ENCODE data around the gene LAX1. TPM values are rescaled to one million over a fixed set of nuclear protein-coding genes. Genes with fewer than 3 reads are reported as not detected.

Gene LAX1
- total RNA-seq (10 to 100 TPM; 39.5 to 41.2 TPM), polyA plus RNA-seq (10 to 100 TPM in 1 of 2 donors, 1 to 10 TPM in 1; 5.5 to 36.7 TPM)

DNA sequence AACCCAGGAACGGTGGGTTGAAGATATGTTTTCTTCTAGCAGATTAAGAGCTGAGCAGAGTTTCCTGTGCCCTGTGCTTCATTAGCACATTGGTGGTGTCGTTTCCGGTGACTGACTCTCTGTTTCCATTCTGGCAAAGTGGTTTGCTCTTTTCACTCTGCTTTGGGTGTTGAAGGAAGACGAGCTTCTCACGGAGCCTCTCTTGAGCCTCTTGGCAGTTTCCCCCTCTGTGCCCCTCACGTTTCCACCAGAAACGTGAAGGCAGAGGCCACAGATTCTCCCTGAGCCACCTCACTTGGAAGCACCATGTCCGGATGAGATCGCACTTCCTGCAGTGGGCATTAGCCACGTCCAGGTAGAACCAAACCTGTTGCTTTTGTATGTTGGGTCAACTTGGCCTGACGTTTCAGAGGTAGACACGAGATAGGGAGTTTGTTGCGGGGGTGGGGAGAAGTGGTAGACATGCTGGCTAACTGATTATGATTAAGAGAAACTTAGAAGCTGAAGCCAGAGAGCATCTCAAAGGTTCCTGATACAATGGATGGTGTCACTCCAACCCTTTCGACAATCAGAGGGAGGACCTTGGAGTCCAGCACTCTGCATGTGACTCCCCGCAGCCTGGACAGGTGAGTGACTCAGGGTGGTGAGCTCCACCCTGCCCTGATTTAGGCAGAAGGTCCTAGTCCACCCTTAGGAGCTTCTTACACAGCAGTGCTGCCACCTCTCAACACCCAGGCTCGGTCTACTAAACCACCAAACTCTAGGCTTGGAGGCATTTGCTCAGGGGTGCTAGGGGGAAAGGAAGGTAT lies at the start of gene LAX1:
TSS of gene LAX1 (plus strand) at position 155 of the 809 bp plus-strand sequence. CDS start at position 538, 383 bp downstream.
- H3K27me3 ChIP-seq (ENCODE audit: insufficient read depth, low read length): no peaks in the 10 kb centered on the region
- DNase-seq: peak; percentile 80 to 94 (median 85)
- Mint-ChIP-seq H3K27me3 (no peaks in the 10 kb centered on the region), H3K4me3 (peak within 1 kb of the TSS; percentile 94 to 99 (median 98)), H3K36me3 (peaks cover 11 to 23% of the 10 kb centered on the region in 2 donors), H3K9me3 (no peaks in the 10 kb centered on the region), H3K27ac (peak within 1 kb of the TSS; percentile 97 to 99 (median 98)), H3K4me1 (peaks cover 31 to 68% (median 50%) of the 10 kb centered on the region in 4 donors)
- H3K4me1 ChIP-seq (ENCODE audit: insufficient read depth, low read length): peaks cover 55% of the 10 kb centered on the region
- H3K27ac ChIP-seq (ENCODE audit: low read depth, low read length): peak within 1 kb of the TSS; percentile 90
- ChIA-PET POLR2A (ENCODE audit: partially characterized antibody) (interaction anchor here (0.6 to 4.1 kb wide), 50 partner anchors 8 to 751 kb away, joined by 3 to 69 read pairs (median 5); partner anchors contain the start of genes ATP2B4, BTG2, ETNK2 and MDM4), CTCF (ENCODE audit: partially characterized antibody) (interaction anchor here (0.7 to 3.1 kb wide), 17 partner anchors 12 to 498 kb away, joined by 3 to 21 read pairs (median 4); partner anchors contain the start of gene ATP2B4)
- no peaks in the 10 kb centered on the region for H3K9me3 ChIP-seq (ENCODE audit: control insufficient read depth in 1 of 2, low read length in 2 of 2)
- peak within 1 kb of the TSS; percentile 87 for H3K4me3 ChIP-seq (ENCODE audit: low read length in 2 of 2)
- H3K36me3 ChIP-seq (ENCODE audit: insufficient read depth, low read length): peaks cover 5% of the 10 kb centered on the region
- intact Hi-C loops (cut with micrococcal nuclease): loop anchor here (1.0 to 10.0 kb wide), 8 partner anchors 11 to 438 kb away; partner anchors contain the start of genes ATP2B4, ZBED6 and ZC3H11A

DNA sequence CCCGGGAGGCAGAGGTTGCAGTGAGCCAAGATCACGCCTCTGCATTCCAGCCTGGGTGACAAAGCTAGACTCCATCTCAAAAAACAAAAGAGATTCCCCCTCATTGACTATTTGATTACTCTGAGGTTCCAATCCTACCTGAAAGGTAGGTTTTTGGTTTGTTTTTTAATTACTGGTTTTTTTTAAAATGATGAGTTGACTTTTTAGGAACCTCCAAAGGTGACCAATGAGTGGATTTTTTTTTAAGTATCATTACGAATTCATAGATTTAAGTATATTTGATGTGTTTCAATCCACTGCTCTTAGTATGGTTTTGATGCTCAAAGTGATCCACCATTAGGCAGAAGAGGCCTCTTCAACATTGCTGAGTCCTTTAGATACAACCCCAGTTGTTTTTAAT lies 47.9 kb upstream of the LAX1 start:
- no peaks in the 10 kb centered on the region for H3K9me3 ChIP-seq (ENCODE audit: control insufficient read depth in 1 of 2, low read length in 2 of 2)
- no peak overlapping the region for H3K27ac ChIP-seq (ENCODE audit: low read depth, low read length)
- Mint-ChIP-seq H3K27me3 (no peaks in the 10 kb centered on the region), H3K36me3 (peaks cover 37 to 74% of the 10 kb centered on the region in 2 donors), H3K4me3 (no peak overlapping the region), H3K27ac (no peak overlapping the region), H3K4me1 (no peaks in the 10 kb centered on the region), H3K9me3 (no peaks in the 10 kb centered on the region)
- H3K36me3 ChIP-seq (ENCODE audit: insufficient read depth, low read length): peaks cover 62% of the 10 kb centered on the region
- intact Hi-C loops (cut with micrococcal nuclease): loop anchor here (5.0 kb wide), 1 partner anchor 50 kb away; the partner anchor contains the start of gene LAX1
- DNase-seq: no peak
- ChIA-PET POLR2A (ENCODE audit: partially characterized antibody) (no interaction called here), CTCF (ENCODE audit: partially characterized antibody) (no interaction called here)
- H3K27me3 ChIP-seq (ENCODE audit: insufficient read depth, low read length): no peaks in the 10 kb centered on the region
- no peaks in the 10 kb centered on the region for H3K4me1 ChIP-seq (ENCODE audit: insufficient read depth, low read length)
- H3K4me3 ChIP-seq (ENCODE audit: low read length in 2 of 2): no peak overlapping the region

GRCh38 chr1:203720242-203720641 lies 44.7 kb upstream of the LAX1 start:
- DNase-seq: no peak
- Mint-ChIP-seq H3K27me3 (no peaks in the 10 kb centered on the region), H3K9me3 (no peaks in the 10 kb centered on the region), H3K4me1 (no peaks in the 10 kb centered on the region), H3K4me3 (no peak overlapping the region), H3K36me3 (peaks cover 44 to 66% of the 10 kb centered on the region in 2 donors), H3K27ac (peak overlapping the region in 1 of 7 donors; percentile 78)
- ChIA-PET CTCF (ENCODE audit: partially characterized antibody) (interaction anchor here (1.0 to 1.9 kb wide), 3 partner anchors 14 to 453 kb away, joined by 3 to 4 read pairs (median 3); no protein-coding TSS in a partner anchor), POLR2A (ENCODE audit: partially characterized antibody) (interaction anchor here (1.3 to 3.6 kb wide), 2 partner anchors 11 to 45 kb away, joined by 3 to 16 read pairs; partner anchors contain the start of gene LAX1)
- Histone ChIP-seq H3K9me3 (ENCODE audit: control insufficient read depth in 1 of 2, low read length in 2 of 2) (no peaks in the 10 kb centered on the region), H3K27me3 (ENCODE audit: insufficient read depth, low read length) (no peaks in the 10 kb centered on the region), H3K4me1 (ENCODE audit: insufficient read depth, low read length) (no peaks in the 10 kb centered on the region), H3K36me3 (ENCODE audit: insufficient read depth, low read length) (peaks cover 60% of the 10 kb centered on the region), H3K4me3 (ENCODE audit: low read length in 2 of 2) (no peak overlapping the region), H3K27ac (ENCODE audit: low read depth, low read length) (no peak overlapping the region)
- intact Hi-C loops (cut with micrococcal nuclease): no loop called here

GRCh38 chr1:203722909-203723308 lies 42.1 kb upstream of the LAX1 start:
- intact Hi-C loops (cut with micrococcal nuclease): no loop called here
- ChIA-PET POLR2A (ENCODE audit: partially characterized antibody) (interaction anchor here (1.0 to 3.6 kb wide), 2 partner anchors 41 to 42 kb away, joined by 3 to 16 read pairs; partner anchors contain the start of gene LAX1), CTCF (ENCODE audit: partially characterized antibody) (no interaction called here)
- no peak overlapping the region for H3K4me3 Mint-ChIP-seq
- no peak for DNase-seq
- peaks cover 71% of the 10 kb centered on the region for H3K36me3 ChIP-seq (ENCODE audit: insufficient read depth, low read length)
- H3K27ac ChIP-seq (ENCODE audit: low read depth, low read length): no peak overlapping the region
- no peaks in the 10 kb centered on the region for H3K27me3 Mint-ChIP-seq
- no peaks in the 10 kb centered on the region for H3K9me3 ChIP-seq (ENCODE audit: control insufficient read depth in 1 of 2, low read length in 2 of 2)
- H3K4me1 ChIP-seq (ENCODE audit: insufficient read depth, low read length): no peaks in the 10 kb centered on the region
- H3K4me3 ChIP-seq (ENCODE audit: low read length in 2 of 2): no peak overlapping the region
- peaks cover 61 to 71% of the 10 kb centered on the region in 2 donors for H3K36me3 Mint-ChIP-seq
- H3K4me1 Mint-ChIP-seq: no peaks in the 10 kb centered on the region
- H3K27me3 ChIP-seq (ENCODE audit: insufficient read depth, low read length): no peaks in the 10 kb centered on the region
- H3K9me3 Mint-ChIP-seq: no peaks in the 10 kb centered on the region
- H3K27ac Mint-ChIP-seq: peak overlapping the region in 2 of 7 donors; percentile 10 to 60

- Mint-ChIP-seq H3K36me3 (peaks cover 63 to 73% of the 10 kb centered on the region in 2 donors), H3K9me3 (no peaks in the 10 kb centered on the region), H3K4me3 (no peak overlapping the region), H3K4me1 (peaks cover 0 to 2% (median 0%) of the 10 kb centered on the region in 4 donors), H3K27me3 (no peaks in the 10 kb centered on the region), H3K27ac (peak overlapping the region in 4 of 7 donors; percentile 13 to 74 (median 54))
- ChIA-PET POLR2A (ENCODE audit: partially characterized antibody) (interaction anchor here (1.2 to 1.4 kb wide), 2 partner anchors 12 to 39 kb away, joined by 3 to 6 read pairs; partner anchors contain the start of gene LAX1), CTCF (ENCODE audit: partially characterized antibody) (interaction anchor here (0.8 kb wide), 1 partner anchor 140 kb away, joined by 3 read pairs; no protein-coding TSS in a partner anchor)
- H3K27ac ChIP-seq (ENCODE audit: low read depth, low read length): no peak overlapping the region
- H3K9me3 ChIP-seq (ENCODE audit: control insufficient read depth in 1 of 2, low read length in 2 of 2): no peaks in the 10 kb centered on the region
- H3K36me3 ChIP-seq (ENCODE audit: insufficient read depth, low read length): peaks cover 70% of the 10 kb centered on the region
- no peak overlapping the region for H3K4me3 ChIP-seq (ENCODE audit: low read length in 2 of 2)
- intact Hi-C loops (cut with micrococcal nuclease): no loop called here
- no peak for DNase-seq
- H3K27me3 ChIP-seq (ENCODE audit: insufficient read depth, low read length): no peaks in the 10 kb centered on the region
- H3K4me1 ChIP-seq (ENCODE audit: insufficient read depth, low read length): no peaks in the 10 kb centered on the region
These were observed 38.5 kb upstream of the LAX1 start for GRCh38 chr1:203726417-203726867.

DNA sequence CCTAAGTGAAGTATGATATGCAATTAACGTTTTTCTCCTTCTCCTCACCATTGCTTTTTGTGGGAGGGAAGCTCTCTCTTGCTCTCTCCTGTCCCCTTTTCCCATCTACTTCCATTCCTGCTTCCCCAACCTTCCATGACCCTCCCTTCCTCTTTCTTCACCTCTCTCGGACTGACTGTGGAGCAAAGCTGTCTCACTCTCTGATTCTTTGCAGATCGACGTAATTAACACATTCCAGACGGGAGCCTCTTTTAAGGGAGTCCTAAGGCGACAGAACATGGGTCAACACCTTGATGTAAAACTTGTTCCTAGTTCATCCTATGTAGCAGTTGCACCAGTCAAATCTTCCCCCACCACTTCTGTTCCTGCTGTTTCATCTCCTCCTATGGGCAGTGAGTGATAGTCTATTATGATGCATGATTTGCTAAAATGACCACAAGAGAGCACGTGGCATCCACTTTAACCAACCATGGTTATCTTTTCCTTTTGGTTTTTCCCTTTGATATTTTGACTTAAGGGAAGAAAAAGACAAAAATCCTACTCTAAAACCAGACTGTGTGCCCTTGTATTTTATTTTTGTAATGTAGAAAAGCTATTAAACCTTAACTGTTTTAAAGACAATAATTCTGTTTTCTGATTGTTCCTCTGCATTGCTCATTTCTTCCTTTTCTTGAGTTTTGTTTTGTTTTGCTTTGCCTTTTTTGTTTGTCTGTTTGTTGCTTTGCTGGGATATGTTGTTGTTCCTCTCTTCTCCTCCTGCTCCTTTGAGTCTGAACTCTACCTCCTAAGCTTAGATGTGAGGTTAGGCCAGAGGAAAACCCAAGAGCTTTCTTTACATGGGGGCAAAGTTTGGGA lies 31.7 kb upstream of the LAX1 start:
- Histone ChIP-seq H3K9me3 (ENCODE audit: control insufficient read depth in 1 of 2, low read length in 2 of 2) (no peaks in the 10 kb centered on the region), H3K27me3 (ENCODE audit: insufficient read depth, low read length) (no peaks in the 10 kb centered on the region), H3K4me3 (ENCODE audit: low read length in 2 of 2) (no peak overlapping the region), H3K27ac (ENCODE audit: low read depth, low read length) (no peak overlapping the region), H3K36me3 (ENCODE audit: insufficient read depth, low read length) (peaks cover 54% of the 10 kb centered on the region), H3K4me1 (ENCODE audit: insufficient read depth, low read length) (no peaks in the 10 kb centered on the region)
- Mint-ChIP-seq H3K9me3 (no peaks in the 10 kb centered on the region), H3K27ac (peak overlapping the region in 4 of 7 donors; percentile 18 to 84 (median 70)), H3K4me1 (peaks cover 0 to 5% (median 4%) of the 10 kb centered on the region in 4 donors), H3K36me3 (peaks cover 52 to 76% of the 10 kb centered on the region in 2 donors), H3K4me3 (no peak overlapping the region), H3K27me3 (no peaks in the 10 kb centered on the region)
- POLR2A ChIA-PET (ENCODE audit: partially characterized antibody): interaction anchor here (0.6 to 1.7 kb wide), 2 partner anchors 31 to 460 kb away, joined by 4 to 6 read pairs; partner anchors contain the start of gene LAX1
- no peak for DNase-seq
- intact Hi-C loops (cut with micrococcal nuclease): no loop called here
- CTCF ChIA-PET (ENCODE audit: partially characterized antibody): interaction anchor here (1.3 to 1.5 kb wide), 3 partner anchors 13 to 245 kb away, joined by 4 read pairs; partner anchors contain the start of gene LAX1
